HG02571 (cell line): Measurements from ENCODE around the gene SLC7A14.
"Not testable (repeated sequence)": the region's sequence is repeated elsewhere in the genome, so short reads cannot be mapped to it uniquely, and the experiment has no call there.

ENCODE experiments used
- ATAC-seq: cut with Tn5 transposase; IDR thresholded peaks from one replicate; pipeline ENCODE4 v1.9.1; 2021; ENCODE audit warnings: mild to moderate bottlenecking, moderate library complexity; ENCODE audit not compliant: unreplicated experiment

SLC7A14 gene

DNA sequence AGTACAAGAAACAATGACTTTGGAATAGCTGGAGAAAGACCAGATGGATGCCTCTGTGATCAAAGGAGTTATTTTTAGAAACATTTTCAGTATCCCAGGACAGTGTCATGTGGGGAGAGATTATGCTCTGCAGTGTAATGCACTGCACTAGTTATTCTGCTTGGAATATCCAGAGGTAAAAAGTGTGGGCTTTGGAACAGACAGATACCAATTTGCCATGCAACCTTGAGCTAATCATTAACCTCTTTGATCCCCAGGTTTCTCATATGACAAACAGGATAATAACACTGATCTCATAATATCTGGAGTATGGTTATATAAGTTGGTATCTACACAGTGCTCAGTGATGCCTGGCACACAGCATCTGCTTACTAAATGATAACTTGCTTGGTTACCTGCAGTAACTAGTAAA lies 12.2 kb upstream of the SLC7A14 start:
- ATAC-seq: no peak

DNA sequence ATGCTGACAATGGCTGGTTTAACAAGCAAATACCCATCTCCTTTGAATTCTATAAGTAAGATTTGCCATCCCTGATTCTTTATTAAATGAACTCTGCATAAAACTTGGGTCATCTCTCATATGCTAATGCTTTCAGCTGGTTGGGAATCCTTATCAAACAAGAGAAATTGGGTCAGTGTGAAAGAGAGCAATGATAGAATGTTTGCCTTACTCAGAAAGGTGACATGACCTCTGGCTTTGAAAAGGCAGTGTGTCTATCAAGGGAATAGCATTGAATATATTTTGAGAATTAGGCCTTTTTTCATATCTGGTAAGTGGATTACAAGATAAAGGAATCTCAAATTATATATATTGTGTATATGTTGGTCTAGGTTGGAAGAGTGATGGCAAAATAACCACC lies 8.7 kb upstream of the SLC7A14 start:
- ATAC-seq: no peak

- ATAC-seq: no peak
Observed at GRCh38 chr3:170593634-170594033, 7.8 kb upstream of the SLC7A14 start.

DNA sequence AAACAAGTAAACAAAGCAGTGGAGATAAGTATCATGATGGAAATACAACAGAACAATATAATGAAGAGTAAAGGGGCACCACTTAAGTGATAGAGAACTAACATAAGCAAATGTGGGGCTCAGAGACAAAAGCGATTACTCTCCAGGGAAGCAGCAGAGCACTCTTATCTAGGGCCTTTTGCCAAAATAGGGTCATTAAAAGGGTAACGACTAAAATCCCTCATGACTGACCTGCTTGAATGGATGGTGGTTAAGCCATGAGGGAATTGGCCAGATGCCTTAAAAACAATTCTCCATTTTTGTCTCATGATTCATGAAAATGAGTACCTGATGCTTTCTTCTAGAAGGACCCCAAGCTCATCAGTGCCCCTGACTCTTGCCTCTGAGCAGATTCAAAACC lies 3.2 kb upstream of the SLC7A14 start:
- no peak for ATAC-seq

DNA sequence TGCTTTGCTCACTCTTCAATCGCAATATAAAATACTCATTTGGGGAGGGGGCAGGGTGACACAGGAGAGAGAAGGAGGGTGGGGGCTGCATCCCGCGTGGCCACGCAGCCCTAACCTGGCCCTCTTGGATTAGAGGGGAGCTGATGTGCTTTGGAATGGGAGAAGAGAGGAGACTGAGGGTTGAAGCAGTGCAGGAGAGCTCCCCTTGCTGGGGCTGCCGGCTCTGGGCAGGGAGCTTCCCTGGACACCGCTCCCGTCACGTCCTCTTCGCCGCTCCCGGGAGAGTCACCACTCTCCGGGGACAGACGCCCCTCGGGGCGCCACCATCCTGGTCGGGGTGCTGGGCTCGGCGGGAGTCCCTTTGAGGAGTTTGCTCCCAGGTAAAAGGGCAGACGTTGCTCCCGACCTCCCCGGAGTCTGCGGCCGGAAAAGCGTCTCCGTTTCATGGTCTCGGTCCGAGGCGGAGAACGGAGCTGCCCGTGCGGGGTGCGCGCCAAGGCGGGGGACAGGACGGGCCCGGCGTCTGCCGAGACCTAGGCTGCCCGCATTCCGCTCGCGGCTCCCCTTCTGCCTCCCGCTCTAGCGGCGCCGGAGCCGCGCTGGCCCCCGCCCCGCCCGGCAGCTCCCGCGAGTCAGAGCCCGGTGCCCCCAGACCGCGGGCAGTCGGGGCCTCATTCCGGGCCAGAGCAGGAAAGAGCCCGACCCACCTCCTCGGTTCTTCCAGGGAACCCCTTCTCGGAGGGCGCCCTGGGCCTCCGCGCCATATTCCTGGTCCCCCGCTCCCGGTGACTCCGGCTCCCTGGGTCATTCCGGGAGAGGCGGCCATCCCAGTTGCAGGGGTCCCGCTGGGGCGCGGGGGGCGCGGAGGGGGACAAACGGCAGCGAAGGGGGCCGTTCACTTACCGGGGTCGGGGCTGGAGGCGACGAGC lies 603 bp downstream of the SLC7A14 start:
- no peak for ATAC-seq

- ATAC-seq: no peak
Observed at GRCh38 chr3:170584585-170585007, 1.3 kb downstream of the SLC7A14 start.

GRCh38 chr3:170579646-170580045 lies 6.2 kb downstream of the SLC7A14 start:
- no peak for ATAC-seq

DNA sequence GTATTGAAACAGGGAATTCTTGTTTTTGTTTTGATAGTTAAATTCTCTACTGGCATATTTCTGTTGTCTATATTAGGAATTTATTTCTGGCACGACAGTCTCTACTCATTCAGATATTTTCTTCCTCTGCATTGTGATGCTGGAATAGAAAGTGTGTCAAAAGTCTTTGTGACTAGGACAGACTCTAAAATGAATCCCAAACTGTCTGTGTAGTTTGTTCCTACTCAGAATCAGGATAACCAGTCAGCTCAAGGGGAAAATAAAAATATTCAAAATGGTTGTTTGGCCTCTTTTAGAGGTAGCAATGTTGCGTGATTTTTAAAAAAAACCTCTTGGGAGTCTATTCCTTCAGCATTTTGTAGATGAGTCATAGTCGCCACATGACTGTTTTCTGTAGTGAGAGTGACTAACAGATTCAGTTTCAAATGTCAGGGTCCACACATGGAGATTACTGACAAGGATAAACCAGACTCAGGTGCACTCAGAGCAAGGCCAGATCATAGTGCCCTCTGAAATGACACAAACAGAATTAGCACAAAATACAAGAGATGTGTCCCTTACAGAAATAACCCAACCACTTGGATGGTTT lies 13.1 kb downstream of the SLC7A14 start:
- peak; percentile 98 for ATAC-seq

- ATAC-seq: not testable (repeated sequence)
Observed at GRCh38 chr3:170567598-170567997, 18.3 kb downstream of the SLC7A14 start.

DNA sequence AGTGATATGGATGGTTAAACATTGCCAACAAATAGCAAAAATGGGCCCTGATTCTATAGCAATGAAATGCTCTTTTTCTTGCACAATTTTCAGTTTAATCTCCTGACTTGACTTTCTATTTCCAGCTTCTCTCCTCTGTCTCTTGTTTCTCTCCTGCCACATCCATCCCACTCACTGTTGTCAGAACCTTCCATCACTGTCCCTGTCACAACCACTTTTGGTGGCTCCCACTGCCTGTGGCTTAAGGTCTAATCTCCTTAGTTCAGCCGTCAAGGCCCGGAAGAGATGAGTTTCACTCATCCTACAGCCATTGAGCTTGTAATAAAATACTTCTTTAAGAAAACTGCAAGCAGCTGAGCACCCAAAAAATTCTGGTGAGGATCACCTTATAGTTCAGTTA lies 19.5 kb downstream of the SLC7A14 start:
- ATAC-seq: no peak

DNA sequence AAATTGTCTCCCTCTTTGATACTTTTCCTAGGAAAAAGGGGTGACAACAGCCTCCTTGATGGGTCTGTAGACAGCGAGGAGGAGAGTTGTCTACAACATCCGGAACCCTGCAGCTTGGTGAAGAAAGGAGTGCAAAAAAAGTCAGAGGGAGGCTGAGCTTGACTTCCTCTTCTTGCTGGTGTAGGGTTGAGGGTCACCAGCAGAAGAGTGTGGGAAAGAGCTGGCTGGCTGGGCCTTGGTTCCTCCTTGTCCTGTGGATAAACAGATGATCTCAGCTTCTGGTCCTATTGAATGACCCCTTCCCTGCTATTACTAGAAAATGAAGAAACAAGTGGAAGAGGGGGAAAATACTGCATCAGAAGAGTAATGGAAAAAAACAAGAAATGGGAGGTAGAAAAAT lies 20.4 kb downstream of the SLC7A14 start:
- no peak for ATAC-seq

GRCh38 chr3:170564664-170565063 lies 21.2 kb downstream of the SLC7A14 start:
- ATAC-seq: no peak

- ATAC-seq: peak; percentile 87
Observed at GRCh38 chr3:170563712-170564423, 22.0 kb downstream of the SLC7A14 start.

DNA sequence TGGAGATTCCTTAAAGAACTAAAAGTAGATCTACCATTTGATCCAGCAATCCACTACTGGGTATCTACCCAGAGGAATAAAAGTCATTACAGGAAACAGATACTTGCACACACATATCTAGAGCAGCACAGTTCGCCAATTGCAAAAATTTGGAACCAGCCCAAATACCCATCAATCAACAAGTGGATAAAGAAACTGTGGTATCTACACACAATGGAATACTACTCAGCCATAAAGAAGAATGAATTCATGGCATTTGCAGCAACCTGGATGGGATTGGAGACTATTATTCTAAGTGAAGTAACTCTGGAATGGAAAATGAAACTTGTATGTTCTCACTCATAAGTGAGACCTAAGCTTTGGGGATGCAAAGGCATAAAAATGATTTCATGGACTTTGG lies 23.8 kb downstream of the SLC7A14 start:
- no peak for ATAC-seq

- ATAC-seq: no peak
Observed at GRCh38 chr3:170560717-170561382, 25.0 kb downstream of the SLC7A14 start.

- no peak for ATAC-seq
Observed at GRCh38 chr3:170560296-170560695, 25.6 kb downstream of the SLC7A14 start.

DNA sequence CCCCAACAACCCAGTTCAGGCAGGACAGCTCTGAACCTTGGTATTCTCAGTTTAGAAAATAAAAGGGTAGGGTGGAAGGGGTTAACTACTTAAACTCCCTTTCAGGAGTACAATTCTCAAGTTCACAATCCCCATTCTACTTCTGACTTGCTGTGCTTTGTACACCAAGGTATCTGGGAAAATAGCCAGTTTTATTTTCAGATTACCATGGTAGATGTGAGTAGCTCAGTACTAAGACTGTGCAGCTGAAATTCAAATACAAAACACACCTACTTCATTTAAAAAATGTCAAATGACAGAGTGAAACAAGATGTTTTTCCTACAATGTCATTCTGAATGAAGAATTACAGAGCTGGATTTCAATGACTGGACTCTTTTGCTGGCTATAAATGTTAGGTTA lies 27.4 kb downstream of the SLC7A14 start:
- no peak for ATAC-seq

DNA sequence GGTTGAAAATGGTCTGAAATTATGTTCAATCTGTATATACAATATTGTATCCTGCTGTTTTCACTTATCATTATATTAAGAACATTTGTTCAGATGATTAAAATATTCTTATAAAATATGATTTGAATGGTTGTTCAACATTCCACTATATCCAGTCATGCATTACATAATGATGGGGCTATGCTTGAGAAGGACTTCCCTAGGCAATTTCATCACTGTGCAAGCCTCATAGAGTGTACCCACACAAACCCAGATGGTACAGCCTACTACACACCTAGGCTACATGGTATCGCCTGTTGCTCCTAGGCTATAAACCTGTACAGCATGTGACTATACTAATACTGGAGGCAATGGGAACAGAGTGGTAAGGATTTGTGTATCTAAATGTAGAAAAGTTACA lies 30.5 kb downstream of the SLC7A14 start:
- ATAC-seq: no peak

- ATAC-seq: no peak
Observed at GRCh38 chr3:170553788-170554757, 31.8 kb downstream of the SLC7A14 start.

DNA sequence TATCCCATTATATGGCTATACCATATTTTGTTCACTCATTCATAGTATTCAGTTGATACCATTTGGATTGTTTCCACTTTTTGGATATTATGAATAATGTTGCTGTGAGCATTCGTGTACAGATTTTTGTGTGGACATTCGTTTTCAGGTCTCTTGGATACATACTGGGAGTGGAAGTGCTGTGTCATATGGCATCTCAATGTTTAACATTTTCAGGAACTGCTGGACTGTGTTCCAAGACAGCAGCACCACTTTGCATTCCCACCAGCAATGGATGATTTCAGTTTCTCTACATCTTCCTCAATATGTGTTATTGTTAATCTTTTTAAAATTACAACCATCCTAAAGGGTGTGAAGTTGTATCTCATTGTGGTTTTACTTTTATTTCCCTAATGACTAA lies 34.6 kb downstream of the SLC7A14 start:
- no peak for ATAC-seq
